Stimulated activated CD4-positive, alpha-beta T cell treated with anti-CD3 and anti-CD28 coated beads, Interleukin-4, amount 100 ng/mL, for 48 hours (primary cell): ENCODE results near the gene ZFP92.
A peak's percentile ranks its signal among the peaks of the same experiment; 100 is the strongest.
"Not testable (repeated sequence)": the region's sequence is repeated elsewhere in the genome, so short reads cannot be mapped to it uniquely, and the experiment has no call there.

ENCODE experiments used
- DNase-seq, 2 donors: peaks; one replicate each; pipeline ENCODE4 v3.0.0-alpha.2; 2020; ENCODE audit warnings: low read depth in 2 of 2

ZFP92 gene

DNA sequence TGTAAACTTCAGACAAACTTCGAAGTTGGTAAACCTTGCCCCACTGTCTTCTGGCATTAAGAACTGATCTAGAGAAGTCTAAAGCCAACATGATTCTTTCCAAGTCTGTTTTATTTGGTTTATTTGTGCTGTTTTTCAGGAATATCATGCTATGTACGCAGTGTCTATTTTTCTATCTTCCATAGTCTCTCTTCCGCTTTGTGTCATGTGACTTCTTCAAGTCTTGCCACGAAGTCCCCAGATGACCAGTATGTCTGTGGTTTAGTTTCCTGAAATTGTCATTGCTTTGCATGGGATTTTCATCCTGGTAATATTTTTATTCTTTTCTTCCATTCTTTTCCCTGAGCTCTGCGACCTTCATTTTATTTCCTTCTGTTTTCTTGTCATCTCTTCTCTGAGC lies 25.2 kb upstream of the ZFP92 start:
- DNase-seq: no peak

- DNase-seq: no peak
Measured at GRCh38 chrX:153387345-153387744, 23.9 kb upstream of the ZFP92 start.

DNA sequence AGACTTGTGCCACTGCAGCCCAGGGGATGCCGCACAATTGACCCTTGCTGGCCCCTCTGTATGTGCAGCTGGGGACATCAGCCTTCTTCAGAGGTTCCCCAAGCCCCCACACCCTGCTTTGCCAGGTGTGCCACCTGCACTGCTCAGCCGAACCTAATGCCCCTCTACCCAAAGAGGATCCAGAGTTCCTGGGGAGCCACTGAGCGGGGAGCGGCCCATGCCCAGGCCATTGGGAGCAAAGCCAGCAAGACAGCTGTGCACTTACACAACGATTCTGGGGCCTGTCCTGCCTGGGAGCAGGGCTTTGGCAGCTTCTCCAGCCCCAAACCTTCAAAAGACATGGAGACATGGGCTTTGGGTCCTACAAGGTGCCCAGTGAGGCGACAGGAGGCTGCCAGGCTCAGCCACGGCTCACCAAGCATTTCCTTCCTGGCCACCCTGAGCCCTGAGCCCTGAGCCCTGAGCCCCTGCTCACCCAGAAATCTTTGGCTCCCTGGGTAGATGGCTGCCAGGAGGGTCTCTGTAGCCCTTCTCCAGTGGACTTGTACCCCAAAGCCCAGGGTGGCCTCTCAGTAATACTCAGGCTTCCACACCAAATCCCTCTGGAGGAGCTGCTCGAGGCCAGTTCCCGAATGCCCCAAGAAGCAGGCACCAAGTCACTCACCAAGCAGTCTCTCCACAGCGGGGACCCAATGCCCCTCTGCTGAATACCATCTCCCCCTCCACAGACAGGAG lies 23.1 kb upstream of the ZFP92 start:
- no peak for DNase-seq

GRCh38 chrX:153388722-153389459 lies 22.4 kb upstream of the ZFP92 start:
- DNase-seq: no peak

GRCh38 chrX:153389460-153389768 lies 21.9 kb upstream of the ZFP92 start:
- not testable (repeated sequence) for DNase-seq

- DNase-seq: no peak
Measured at GRCh38 chrX:153392642-153393321, 18.5 kb upstream of the ZFP92 start.

DNA sequence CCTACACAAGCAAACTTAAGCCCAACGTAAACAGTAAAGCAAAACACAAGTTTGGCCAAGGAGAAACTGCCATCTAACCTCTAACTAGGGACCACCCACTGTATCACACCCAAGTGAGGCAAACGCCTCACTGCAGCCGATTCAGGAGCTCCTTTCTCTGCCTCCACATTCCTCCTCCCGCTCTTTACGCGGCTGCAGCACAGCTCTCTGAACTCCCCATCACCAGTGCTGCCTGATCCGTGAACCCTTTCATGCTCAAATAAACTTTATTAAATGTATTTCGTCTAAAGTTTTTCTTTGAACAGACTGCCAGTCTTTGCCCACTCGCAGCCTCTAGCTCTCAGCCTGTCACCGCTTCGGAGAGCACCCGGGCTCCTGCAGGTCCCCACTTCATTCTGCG lies 16.7 kb upstream of the ZFP92 start:
- no peak for DNase-seq

GRCh38 chrX:153395613-153396319 lies 15.5 kb upstream of the ZFP92 start:
- DNase-seq: no peak

GRCh38 chrX:153396320-153397195 lies 14.7 kb upstream of the ZFP92 start:
- no peak for DNase-seq

DNA sequence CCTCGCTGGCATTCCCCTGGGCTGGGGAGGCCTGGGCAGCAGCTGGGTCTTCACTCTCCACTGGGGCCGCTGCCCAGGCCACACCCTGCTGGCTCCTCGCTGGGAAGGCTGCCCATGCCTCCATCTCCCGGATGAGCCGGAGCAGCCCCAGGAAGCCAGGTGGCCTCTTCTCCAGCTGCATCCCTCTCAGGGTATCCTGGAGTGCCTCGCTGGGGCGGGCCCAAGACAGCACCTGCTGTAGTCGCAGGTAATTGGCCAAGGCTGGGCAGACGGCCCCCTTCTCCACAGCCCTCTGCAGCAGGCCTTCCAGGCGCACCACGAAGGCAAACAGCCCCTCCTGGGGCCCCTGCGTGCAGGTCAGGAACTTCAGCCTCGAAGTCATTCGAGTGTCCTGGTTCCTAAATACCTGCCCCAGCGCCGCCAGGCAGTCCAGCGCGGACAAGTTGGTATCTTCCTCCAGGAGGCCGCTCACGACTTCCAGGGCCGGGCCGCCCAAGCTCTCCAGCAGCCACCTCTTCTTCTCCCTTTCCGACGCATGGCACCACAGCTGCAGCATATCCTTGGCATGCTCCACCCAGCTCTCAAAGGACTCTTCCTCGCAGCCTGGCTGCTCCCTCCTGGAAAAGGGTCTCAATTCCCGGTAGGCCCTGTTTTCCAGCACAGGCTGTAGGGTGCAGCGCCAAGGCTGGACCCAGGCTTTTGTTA lies 13.9 kb upstream of the ZFP92 start:
- no peak for DNase-seq

DNA sequence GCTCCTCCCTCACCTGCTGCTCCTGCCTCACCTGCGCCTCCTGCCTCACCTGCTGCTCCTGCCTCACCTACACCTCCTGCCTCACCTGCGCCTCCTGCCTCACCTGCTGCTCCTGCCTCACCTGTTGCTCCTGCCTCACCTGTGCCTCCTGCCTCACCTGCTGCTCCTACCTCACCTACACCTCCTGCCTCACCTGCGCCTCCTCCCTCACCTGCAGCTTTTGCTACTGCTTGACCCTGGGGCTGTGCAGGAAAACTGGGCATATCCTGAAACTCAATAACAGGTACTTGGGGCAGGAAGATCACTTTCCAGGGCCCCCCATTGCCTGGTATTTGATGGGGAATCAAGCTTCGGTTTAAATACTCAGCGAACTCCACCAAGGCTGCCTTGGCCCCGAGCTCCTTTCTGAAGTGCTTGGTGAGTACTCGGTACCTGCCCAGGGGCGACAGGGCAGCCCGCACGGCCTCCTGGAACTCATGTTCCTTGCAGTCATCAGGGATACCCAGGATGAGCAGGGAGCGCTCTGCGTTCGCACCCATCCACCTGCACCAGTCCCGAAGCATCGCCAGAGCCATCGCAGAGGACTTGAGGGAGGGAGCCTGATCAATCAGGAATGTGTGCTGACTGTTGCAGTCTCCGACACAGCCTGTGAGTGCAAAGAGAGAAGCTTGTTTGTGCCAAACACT lies 12.9 kb upstream of the ZFP92 start:
- no peak for DNase-seq

GRCh38 chrX:153400146-153401132 lies 10.8 kb upstream of the ZFP92 start:
- DNase-seq: peak; percentile 48 to 64

GRCh38 chrX:153401133-153401764 lies 10.0 kb upstream of the ZFP92 start, which contains the start of gene PNMA6E:
Gene PNMA6E (minus strand): TSS chrX:153401350. CDS start chrX:153398849, 2,501 bp downstream.
- no peak for DNase-seq

DNA sequence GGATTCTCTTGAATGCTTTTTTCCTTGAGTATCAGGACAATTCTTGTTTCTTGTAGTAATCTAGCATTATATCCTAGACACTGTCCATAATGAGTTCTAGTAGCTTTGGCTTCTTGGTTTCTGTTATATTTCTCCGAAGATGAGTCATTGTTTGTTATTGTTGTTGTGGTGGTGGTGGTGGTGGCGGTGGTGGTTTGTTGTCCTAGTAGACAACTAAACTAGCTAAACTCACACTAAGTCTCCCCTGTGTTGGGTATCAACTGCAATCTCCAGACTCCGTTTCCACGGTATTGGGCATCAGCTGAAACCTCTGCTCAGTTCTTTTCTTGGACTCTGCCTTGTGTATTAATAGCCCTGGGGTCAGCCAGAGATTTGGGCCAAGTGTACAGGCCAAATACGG lies 6.9 kb upstream of the ZFP92 start:
- not testable (repeated sequence) for DNase-seq

- DNase-seq: no peak
Measured at GRCh38 chrX:153405426-153405825, 5.8 kb upstream of the ZFP92 start.

GRCh38 chrX:153406011-153406410 lies 5.3 kb upstream of the ZFP92 start:
- DNase-seq: no peak

- DNase-seq: no peak
Measured at GRCh38 chrX:153406903-153407302, 4.4 kb upstream of the ZFP92 start.

DNA sequence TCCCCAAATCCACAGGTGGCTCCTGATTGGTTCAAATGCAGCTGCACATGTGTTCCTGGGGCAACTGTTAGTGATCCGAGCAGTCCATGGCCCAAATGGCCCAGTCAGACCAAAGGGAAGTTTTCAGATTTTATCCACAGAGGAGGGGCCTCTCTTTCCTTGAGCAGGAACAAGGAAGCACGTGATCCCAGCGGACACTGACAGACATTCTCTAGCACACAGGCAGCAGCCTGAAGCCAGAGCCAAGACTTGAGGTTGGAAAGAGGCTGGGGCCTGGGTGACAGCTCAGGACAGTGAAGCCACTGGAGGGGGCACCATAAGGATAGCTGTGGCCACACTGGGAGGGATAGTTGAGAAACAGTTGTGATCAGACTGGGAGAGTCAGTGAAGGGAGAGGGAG lies 3.5 kb upstream of the ZFP92 start:
- no peak for DNase-seq
